SK-N-MC (cell line): ENCODE results near the gene SCARB2.

Experiments used
- EZH2 ChIP-seq: fragments of 200-600 bp; sonication (generic); IDR thresholded peaks from one replicate; pipeline ENCODE4 v1.6.1; 2017; ENCODE audit warnings: antibody characterized with exemption
- POLR2AphosphoS5 ChIP-seq: IDR thresholded peaks from 2 replicates; pipeline ENCODE4 v1.6.1; 2012; ENCODE audit warnings: mild to moderate bottlenecking, low read depth, low read length, borderline replicate concordance

- TF ChIP-seq EZH2 (no peak), POLR2AphosphoS5 (no peak)
Measured at GRCh38 chr4:76199664-76200211, 13.9 kb downstream of the SCARB2 start.
